ENCODE measurements around the gene LACRT.

Gene LACRT

DNA sequence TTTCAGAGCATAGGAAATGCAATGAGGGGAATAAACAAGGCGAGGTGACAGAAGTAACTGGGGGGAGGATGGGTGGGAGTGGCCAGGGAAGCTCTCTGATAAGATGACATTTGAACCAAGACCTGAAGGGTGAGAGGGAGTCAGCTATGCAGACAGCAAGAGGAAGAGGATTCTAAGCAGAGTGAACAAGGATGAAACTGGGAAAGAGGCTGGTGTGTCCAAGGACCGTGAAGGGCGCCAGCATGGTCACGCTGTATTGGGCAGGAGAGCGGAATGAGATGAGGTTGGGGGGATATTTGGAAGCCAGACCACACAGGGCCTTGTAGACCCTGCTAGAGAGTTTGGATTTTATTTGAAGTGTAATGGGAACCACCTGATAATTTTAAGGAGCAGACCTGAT lies 35.7 kb downstream of the LACRT start:
- DNase-seq = no peak

GRCh38 chr12:54596526-54596946 lies 38.2 kb downstream of the LACRT start:
- peak; percentile 5 for DNase-seq

- DNase-seq = no peak
Measured at GRCh38 chr12:54595471-54595870, 39.2 kb downstream of the LACRT start.

DNA sequence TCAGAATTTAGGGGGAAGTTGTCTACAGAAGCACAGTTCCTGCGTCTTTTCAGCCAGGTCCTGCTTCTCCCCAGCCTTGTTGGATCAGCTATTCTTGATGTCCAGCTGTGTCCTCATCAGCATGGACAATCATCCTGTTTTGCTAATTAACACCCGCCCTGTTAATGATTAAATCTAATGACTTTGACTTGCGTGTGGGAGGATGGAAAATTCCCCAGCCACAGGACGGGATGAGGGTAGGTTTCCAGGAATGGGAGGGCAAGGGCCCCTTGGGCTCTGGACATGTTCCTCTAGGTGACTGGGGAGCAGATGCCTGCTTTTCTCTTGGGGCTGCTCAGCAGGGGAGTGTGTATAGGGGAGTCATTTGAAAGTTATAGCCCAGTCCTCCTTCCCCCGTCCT lies 41.0 kb downstream of the LACRT start:
- DNase-seq = no peak

GRCh38 chr12:54593135-54593534 lies 41.6 kb downstream of the LACRT start:
- no peak for DNase-seq

DNA sequence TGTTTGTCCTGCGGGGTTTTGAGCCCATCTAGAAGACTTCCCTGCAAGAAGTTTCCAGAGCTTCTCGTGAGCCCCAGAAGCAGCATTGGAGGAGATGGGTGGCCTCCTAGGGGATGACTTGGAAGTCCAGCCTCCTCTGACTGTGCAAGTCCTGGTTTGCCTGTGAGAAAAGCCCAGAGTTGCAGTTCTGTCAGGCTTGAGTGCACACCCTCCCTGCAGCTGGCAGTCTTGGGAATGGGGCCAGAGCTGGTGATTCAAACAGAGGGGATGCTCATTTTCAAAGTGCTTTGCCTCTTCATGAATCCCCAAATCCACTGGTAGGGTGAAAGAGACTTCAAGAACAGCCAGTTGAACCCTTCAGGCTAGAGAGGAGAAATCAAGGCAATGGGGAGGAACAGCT lies 42.4 kb downstream of the LACRT start:
- DNase-seq = no peak

- DNase-seq = no peak
Measured at GRCh38 chr12:54590978-54591591, 43.6 kb downstream of the LACRT start.

DNA sequence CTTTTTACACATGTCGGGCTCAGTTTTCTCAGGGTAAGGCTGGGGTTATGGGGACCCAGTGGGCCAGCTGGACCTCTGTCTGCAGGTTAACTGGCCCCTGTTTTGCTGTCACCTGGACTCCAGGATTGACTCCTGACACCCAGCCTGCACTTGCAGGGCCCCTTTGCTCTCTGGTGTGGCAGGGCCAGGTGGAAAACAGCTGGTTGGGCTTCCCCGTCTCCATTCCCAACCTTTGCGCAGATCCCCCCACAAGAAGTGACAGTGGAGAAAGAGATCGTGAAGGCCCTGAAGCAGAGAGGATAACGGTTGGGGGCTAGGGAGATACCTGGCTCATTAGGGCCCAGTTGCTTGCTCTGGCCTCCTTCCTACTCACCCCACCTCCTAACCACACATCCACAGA lies 44.7 kb downstream of the LACRT start:
- DNase-seq = no peak

DNA sequence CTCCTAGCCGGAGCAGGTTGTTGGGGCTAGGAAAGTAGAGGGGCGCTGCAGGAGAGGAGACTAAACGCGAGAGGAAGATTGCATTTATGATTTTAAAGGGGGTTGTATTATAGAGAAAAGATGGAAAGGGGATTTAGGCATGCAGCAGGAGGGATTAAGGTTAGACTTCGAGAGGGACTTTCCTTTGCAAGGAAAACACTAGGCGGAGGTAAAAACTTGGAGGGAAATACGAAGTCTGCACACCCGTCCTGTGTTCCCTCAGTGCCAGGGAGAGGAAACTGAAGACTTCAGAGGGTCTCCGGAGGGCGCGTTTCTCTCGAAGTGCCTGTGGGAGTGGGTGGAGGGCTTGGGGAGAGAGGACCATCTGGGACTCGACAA lies 45.8 kb downstream of the LACRT start:
- DNase-seq = no peak

DNA sequence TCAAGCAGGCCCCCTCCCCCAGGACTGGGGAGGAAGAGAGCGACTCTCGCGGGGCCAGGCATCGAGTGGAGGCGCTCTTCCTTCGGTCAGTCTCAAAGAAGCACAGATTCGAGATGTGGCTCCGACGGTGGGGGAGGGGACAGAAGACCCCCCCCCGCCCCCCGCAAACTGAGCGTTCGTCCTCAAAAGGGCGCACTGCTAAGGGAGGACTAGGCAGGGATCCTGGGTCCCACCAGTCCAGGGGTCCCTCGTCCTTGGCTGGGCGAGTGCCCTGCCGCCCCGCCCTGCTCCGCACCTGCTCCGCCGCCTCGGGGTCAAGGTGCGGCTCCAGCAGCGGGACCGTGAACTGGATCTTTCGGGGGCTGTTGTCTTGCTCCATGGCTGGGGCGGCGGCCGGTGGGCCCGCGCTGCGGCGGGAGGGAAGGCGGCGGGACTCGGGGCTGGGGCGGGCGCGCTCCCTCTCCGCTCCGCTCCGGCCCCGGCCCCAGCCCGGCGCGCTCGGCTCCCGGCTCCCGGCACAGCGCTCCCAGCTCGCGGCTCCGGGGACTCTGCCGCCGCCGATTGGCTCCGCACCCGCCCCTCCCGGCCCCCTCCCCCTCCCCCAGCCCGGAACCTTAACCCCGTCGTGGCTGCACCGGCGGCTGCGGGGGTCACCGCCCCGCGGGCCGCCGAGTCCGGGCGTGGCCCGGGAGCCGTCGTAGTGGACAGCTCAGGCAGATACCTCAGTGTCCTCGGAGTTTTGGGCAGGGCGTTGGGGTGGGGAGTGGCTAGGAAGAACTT lies 46.4 kb downstream of the LACRT start, which contains the start of gene PPP1R1A:
Gene PPP1R1A, minus strand, starts transcription at position 550 of the 780 bp plus-strand sequence. Its CDS starts 171 bp downstream, at position 379.
- no peak for DNase-seq

DNA sequence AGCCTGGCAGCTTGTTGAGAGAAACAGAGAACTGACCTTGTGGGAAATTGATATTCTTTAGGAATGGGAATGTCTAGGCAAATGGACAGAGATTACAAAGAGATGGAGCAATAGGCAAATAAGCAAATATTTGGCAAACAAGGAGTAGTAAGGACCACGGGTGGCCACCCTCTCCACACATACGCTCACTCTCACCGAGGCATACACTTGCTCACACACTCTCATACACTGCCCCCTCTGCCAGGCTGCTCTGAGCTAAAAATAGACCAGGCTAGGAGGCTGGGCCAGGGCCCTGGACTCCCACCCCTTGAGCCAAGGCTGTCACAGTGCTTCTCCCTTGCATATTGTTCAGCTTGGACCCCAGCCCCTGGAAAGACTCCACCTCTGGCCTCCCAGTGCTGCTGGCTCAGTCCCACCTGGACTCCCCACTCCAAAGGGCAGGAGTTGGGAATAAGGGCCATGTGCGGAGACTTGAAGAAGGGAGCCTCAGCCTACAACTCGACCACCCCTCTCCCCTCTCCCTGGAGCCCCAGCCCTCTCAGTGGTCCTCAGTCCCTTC lies 47.3 kb downstream of the LACRT start:
- no peak for DNase-seq

DNA sequence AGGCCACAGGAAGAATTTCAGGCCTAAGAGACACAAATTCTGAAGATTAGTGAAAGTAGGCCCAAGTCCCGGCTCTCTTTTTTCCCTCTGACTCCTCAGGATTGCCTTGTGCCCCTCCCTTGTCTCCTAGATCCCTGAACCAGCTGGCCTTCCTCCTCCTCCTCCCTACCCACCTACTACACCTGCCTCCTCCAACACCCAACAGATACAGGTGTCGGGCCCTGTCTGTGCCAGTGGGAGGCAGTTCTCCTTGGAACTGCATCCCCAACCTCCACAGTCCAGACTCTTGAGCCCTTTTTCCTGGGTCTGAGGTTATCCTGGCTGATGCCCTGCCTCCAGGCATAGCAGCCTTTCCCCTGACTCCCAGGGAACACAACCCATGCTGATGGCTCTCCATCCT lies 48.1 kb downstream of the LACRT start:
- DNase-seq = no peak

DNA sequence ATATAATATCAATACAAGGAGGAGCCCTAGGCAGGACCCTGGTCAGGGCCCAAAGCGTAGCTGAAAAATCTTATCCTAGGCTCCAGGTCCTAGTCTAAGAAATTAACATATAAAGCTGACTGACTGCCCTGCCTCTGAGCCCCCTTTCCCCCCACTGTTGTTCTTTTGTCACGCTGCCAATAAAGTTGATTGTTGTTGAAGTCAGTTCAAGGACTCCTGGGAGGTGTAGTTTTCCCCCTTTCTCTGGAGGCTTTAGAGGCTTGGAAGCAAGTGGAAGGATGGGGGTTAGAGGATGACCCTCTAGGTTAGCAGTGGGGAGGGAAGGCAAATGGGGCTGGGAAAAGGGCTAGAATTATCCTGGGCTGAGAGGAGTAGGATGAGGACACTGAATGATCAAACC lies 49.5 kb downstream of the LACRT start:
- DNase-seq = no peak

- no peak for DNase-seq
Measured at GRCh38 chr12:54584128-54584527, 50.6 kb downstream of the LACRT start.

GRCh38 chr12:54583726-54584125 lies 51.0 kb downstream of the LACRT start:
- no peak for DNase-seq

GRCh38 chr12:54581412-54581811 lies 53.3 kb downstream of the LACRT start:
- no peak for DNase-seq
